ENCODE measurements around the gene ERG. TPM values are rescaled to one million over a fixed set of nuclear protein-coding genes. Genes with fewer than 3 reads are reported as not detected.

ERG gene
- polyA plus RNA-seq, 1 donor from 2014 or later = not detected

DNA sequence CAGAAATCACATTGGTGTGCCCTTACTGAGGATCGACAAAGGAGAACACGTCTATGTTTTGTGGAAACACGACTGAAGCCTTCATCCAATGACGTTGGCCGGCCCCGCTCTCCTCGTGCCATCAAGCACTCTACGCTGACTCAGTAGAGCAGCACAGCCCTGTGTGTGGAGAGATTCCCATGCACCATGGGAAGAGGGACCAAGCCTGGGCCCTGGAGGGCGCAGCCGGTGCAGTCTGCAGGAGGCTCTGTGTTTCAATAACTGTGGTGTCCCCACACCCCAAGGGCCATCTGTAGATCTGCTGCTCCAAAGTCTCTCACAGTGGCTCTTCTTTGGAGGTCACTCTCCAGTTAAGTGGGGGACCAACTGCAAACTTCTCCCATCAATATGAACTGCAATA, 144.0 kb downstream of the ERG start:
- Histone ChIP-seq H4K20me1 (ENCODE audit: insufficient read depth) (no peaks in the 10 kb centered on the region), H3K9me3 (ENCODE audit: low read length) (no peaks in the 10 kb centered on the region), H3K9ac (ENCODE audit: low read length) (no peak overlapping the region), H3K27ac (ENCODE audit: low read length) (no peak overlapping the region), H3K4me3 (ENCODE audit: low read length) (no peak overlapping the region), H3K9me2 (ENCODE audit: insufficient read depth, low read length) (no peaks in the 10 kb centered on the region), H2AFZ (ENCODE audit: low read depth, low read length) (no peak overlapping the region), H3K27me3 (ENCODE audit: insufficient read depth, low read depth, low read length) (no peaks in the 10 kb centered on the region), H3K36me3 (ENCODE audit: insufficient read depth, low read length) (no peaks in the 10 kb centered on the region), H3F3A (ENCODE audit: insufficient read depth, low read length, poor library complexity, severe bottlenecking) (no peaks in the 10 kb centered on the region), H3K79me2 (replicated peaks; ENCODE audit: insufficient read depth, low read length) (no peaks in the 10 kb centered on the region), H3K4me2 (ENCODE audit: low read length) (no peak overlapping the region)
- TF ChIP-seq MXI1 (conservative IDR thresholded peaks at IDR 0.05; ENCODE audit: poor library complexity, severe bottlenecking) = no peak
- no peak for TF ChIP-seq TAF1 (IDR thresholded peaks at IDR 0.05; ENCODE audit: low read depth)
- TF ChIP-seq CTCF (IDR thresholded peaks at IDR 0.05; ENCODE audit: poor library complexity, severe bottlenecking) = no peak
- TF ChIP-seq EZH2 (IDR thresholded peaks at IDR 0.05; ENCODE audit: borderline replicate concordance, insufficient read depth, low read length, poor library complexity, severe bottlenecking) = no peak
- TF ChIP-seq POLR2AphosphoS5 (IDR thresholded peaks at IDR 0.05) = no peak
- TF ChIP-seq EP300 (conservative IDR thresholded peaks at IDR 0.05; ENCODE audit: poor library complexity, severe bottlenecking) = no peak
- TF ChIP-seq REST (IDR thresholded peaks at IDR 0.05; ENCODE audit: borderline replicate concordance) = no peak
- TF ChIP-seq RAD21 (conservative IDR thresholded peaks at IDR 0.05) = no peak
- no peak for TF ChIP-seq SMC3 (conservative IDR thresholded peaks at IDR 0.05; ENCODE audit: poor library complexity)

GRCh38 chr21:38352536-38353219, 145.6 kb downstream of the ERG start:
- Histone ChIP-seq H3K4me2 (ENCODE audit: low read length) (no peak overlapping the region), H2AFZ (ENCODE audit: low read depth, low read length) (no peak overlapping the region), H3K9ac (ENCODE audit: low read length) (no peak overlapping the region)

More at GRCh38 chr21:38352536-38353219, 145.6 kb downstream of the ERG start:
- no peaks in the 10 kb centered on the region for H3K36me3 ChIP-seq (ENCODE audit: insufficient read depth, low read length)
- H3K79me2 ChIP-seq (replicated peaks; ENCODE audit: insufficient read depth, low read length) = no peaks in the 10 kb centered on the region
- no peaks in the 10 kb centered on the region for H4K20me1 ChIP-seq (ENCODE audit: insufficient read depth)
- no peak overlapping the region for H3K27ac ChIP-seq (ENCODE audit: low read length)
- H3K4me3 ChIP-seq (ENCODE audit: low read length) = no peak overlapping the region
- H3K9me3 ChIP-seq (ENCODE audit: low read length) = no peaks in the 10 kb centered on the region
- TF ChIP-seq POLR2AphosphoS5 (IDR thresholded peaks at IDR 0.05) (no peak), REST (IDR thresholded peaks at IDR 0.05; ENCODE audit: borderline replicate concordance) (no peak), SMC3 (conservative IDR thresholded peaks at IDR 0.05; ENCODE audit: poor library complexity) (peak; percentile 54), MXI1 (conservative IDR thresholded peaks at IDR 0.05; ENCODE audit: poor library complexity, severe bottlenecking) (no peak), RAD21 (conservative IDR thresholded peaks at IDR 0.05) (peak; percentile 59), EP300 (conservative IDR thresholded peaks at IDR 0.05; ENCODE audit: poor library complexity, severe bottlenecking) (no peak), CTCF (IDR thresholded peaks at IDR 0.05; ENCODE audit: poor library complexity, severe bottlenecking) (peak; percentile 54), EZH2 (IDR thresholded peaks at IDR 0.05; ENCODE audit: borderline replicate concordance, insufficient read depth, low read length, poor library complexity, severe bottlenecking) (no peak), TAF1 (IDR thresholded peaks at IDR 0.05; ENCODE audit: low read depth) (no peak)
- no peaks in the 10 kb centered on the region for H3K27me3 ChIP-seq (ENCODE audit: insufficient read depth, low read depth, low read length)
- no peaks in the 10 kb centered on the region for H3K9me2 ChIP-seq (ENCODE audit: insufficient read depth, low read length)
- H3F3A ChIP-seq (ENCODE audit: insufficient read depth, low read length, poor library complexity, severe bottlenecking) = no peaks in the 10 kb centered on the region
